Stimulated activated CD8-positive, alpha-beta memory T cell treated with anti-CD3 and anti-CD28 coated beads, Interleukin-12 subunit alpha, Interleukin-12 subunit beta, amount 100 ng/mL, for 4 hours (primary cell): Measurements from ENCODE around the gene SLC19A2.

Source experiments
- DNase-seq: peaks from one replicate; pipeline ENCODE4 v3.0.0-alpha.2; 2020; ENCODE audit warnings: low read depth

The SLC19A2 gene

GRCh38 chr1:169474302-169474995 lies 11.3 kb downstream of the SLC19A2 start:
- no peak for DNase-seq

GRCh38 chr1:169473347-169473746 lies 12.4 kb downstream of the SLC19A2 start:
- DNase-seq = no peak

GRCh38 chr1:169472738-169473137 lies 13.0 kb downstream of the SLC19A2 start:
- DNase-seq = no peak

GRCh38 chr1:169468982-169469381 lies 16.8 kb downstream of the SLC19A2 start:
- DNase-seq = no peak

GRCh38 chr1:169466259-169467230 lies 19.2 kb downstream of the SLC19A2 start:
- DNase-seq = no peak

- DNase-seq = no peak
Measured at GRCh38 chr1:169465281-169465680, 20.5 kb downstream of the SLC19A2 start.

- no peak for DNase-seq
Measured at GRCh38 chr1:169462385-169462784, 23.4 kb downstream of the SLC19A2 start.

- no peak for DNase-seq
Measured at GRCh38 chr1:169461390-169462000, 24.2 kb downstream of the SLC19A2 start.

GRCh38 chr1:169460191-169460833 lies 25.4 kb downstream of the SLC19A2 start:
- DNase-seq = no peak

GRCh38 chr1:169457443-169457842 lies 28.3 kb downstream of the SLC19A2 start:
- no peak for DNase-seq

GRCh38 chr1:169456029-169456428 lies 29.7 kb downstream of the SLC19A2 start:
- DNase-seq = no peak

GRCh38 chr1:169452921-169453320 lies 32.8 kb downstream of the SLC19A2 start:
- no peak for DNase-seq

- no peak for DNase-seq
Measured at GRCh38 chr1:169451218-169451824, 34.4 kb downstream of the SLC19A2 start.

- no peak for DNase-seq
Measured at GRCh38 chr1:169443923-169444322, 41.8 kb downstream of the SLC19A2 start.

- DNase-seq = peak; percentile 37
Measured at GRCh38 chr1:169427081-169427641, 58.6 kb downstream of the SLC19A2 start, which contains the start of gene CCDC181. Gene CCDC181 (minus strand): TSS chr1:169427474. CDS start chr1:169424927, 2,547 bp downstream.

GRCh38 chr1:169426174-169426705 lies 59.5 kb downstream of the SLC19A2 start:
- no peak for DNase-seq

GRCh38 chr1:169421309-169421708 lies 64.4 kb downstream of the SLC19A2 start:
- no peak for DNase-seq

- DNase-seq = no peak
Measured at GRCh38 chr1:169414952-169415351, 70.8 kb downstream of the SLC19A2 start.
